GM12878 (cell line): Measurements from ENCODE around the gene SRPRB. TPM values are rescaled to one million over a fixed set of nuclear protein-coding genes. Genes with fewer than 3 reads are reported as not detected.

ENCODE experiments used
- ATAC-seq: fragments of 200-7000 bp; cut with Tn5 transposase; 3 replicates; pipeline ENCODE4 v1.9.1; 2020; ENCODE audit warnings: mild to moderate bottlenecking, moderate library complexity
- BruUV-seq: library from RNA; stranded (reverse); fragments of 400-500 nt; replicated peaks from 2 replicates; lab custom pipeline; 2021; lab: Mats Ljungman, UMichigan
- CTCF ChIA-PET: fragments of 300-600 bp; sonication (Branson Sonifier 250); formaldehyde crosslinking; extraction: SDS; loops from one replicate; lab custom pipeline; 2021; ENCODE audit warnings: inconsistent platforms; lab: Yijun Ruan, JAX
- POLR2A ChIA-PET: fragments of 350-600 bp; formaldehyde crosslinking; extraction: SDS; loops from one replicate; lab custom pipeline; 2021; ENCODE audit warnings: inconsistent platforms; lab: Charles Lee
- RAD21 ChIA-PET: fragments of 300-600 bp; sonication (Branson Sonifier 250); formaldehyde crosslinking; loops from one replicate; lab custom pipeline; 2023; ENCODE audit warnings: antibody characterized with exemption; ENCODE audit not compliant: unreplicated experiment; lab: Charles Lee
- SMC1A ChIA-PET: fragments of 300-600 bp; sonication (Branson Sonifier 250); formaldehyde crosslinking; loops from one replicate; lab custom pipeline; 2023; ENCODE audit not compliant: unreplicated experiment, uncharacterized antibody; lab: Charles Lee
- DNase-seq: peaks from one replicate; pipeline ENCODE4 v3.0.0-alpha.2; 2011; ENCODE audit warnings: low read depth, low spot score
- FAIRE-seq: peaks from 3 replicates; lab custom pipeline; 2011; peaks lifted over from hg19 to GRCh38; lab: Jason Lieb, UNC
- H2AFZ ChIP-seq: 2 replicates; pipeline ENCODE4 v1.6.0; 2011; ENCODE audit warnings: low read depth, low read length, control low read depth; ENCODE audit not compliant: control insufficient read depth
- H3K27ac ChIP-seq: 2 replicates; pipeline ENCODE4 v1.5.1; 2011; ENCODE audit warnings: control low read depth; ENCODE audit not compliant: control insufficient read depth, insufficient read depth
- H3K27me3 ChIP-seq, 2 experiments: replicated peaks in 1 of 2; 2 replicates each; pipeline versions ENCODE4 v1.6.0 to v1.6.1; 2011; ENCODE audit warnings: low read length in 1 of 2; ENCODE audit not compliant: control insufficient read depth in 2 of 2, insufficient read depth in 2 of 2
- H3K36me3 ChIP-seq, 2 experiments: 2 replicates each; pipeline ENCODE4 v1.5.1; 2011; ENCODE audit warnings: low read length in 1 of 2; ENCODE audit not compliant: control insufficient read depth in 2 of 2, insufficient read depth in 2 of 2
- H3K4me1 ChIP-seq: 2 replicates; pipeline ENCODE4 v1.6.1; 2011; ENCODE audit warnings: mild to moderate bottlenecking, low read length, moderate library complexity, mixed read lengths; ENCODE audit not compliant: control insufficient read depth, insufficient read depth
- H3K4me2 ChIP-seq: 2 replicates; pipeline ENCODE4 v1.6.0; 2011; ENCODE audit warnings: control low read depth; ENCODE audit not compliant: control insufficient read depth, insufficient read depth
- H3K4me3 ChIP-seq: fragments of 200-600 bp; sonication (generic); 2 replicates; pipeline ENCODE4 v1.5.1; 2016
- H3K79me2 ChIP-seq: 2 replicates; pipeline ENCODE4 v1.6.0; 2011; ENCODE audit warnings: low read length; ENCODE audit not compliant: control insufficient read depth, insufficient read depth
- H3K9ac ChIP-seq: 2 replicates; pipeline ENCODE4 v1.8.0; 2011; ENCODE audit warnings: low read length, control low read depth, mixed read lengths; ENCODE audit not compliant: control insufficient read depth, insufficient read depth
- H3K9me3 ChIP-seq: replicated peaks from 3 replicates; pipeline ENCODE4 v1.5.1; 2011; ENCODE audit warnings: mild to moderate bottlenecking, low read length; ENCODE audit not compliant: control insufficient read depth, insufficient read depth
- H4K20me1 ChIP-seq: 2 replicates; pipeline ENCODE4 v1.6.0; 2011; ENCODE audit not compliant: control insufficient read depth, insufficient read depth
- BHLHE40 ChIP-seq, 2 experiments: fragments of 450-650 bp in 1 of 2; IDR thresholded peaks; 2 replicates each; pipeline ENCODE4 v1.6.1; 2011 to 2017; ENCODE audit warnings: low read depth in 2 of 2, borderline replicate concordance in 1 of 2, improper control_type of control experiment in 1 of 2, low read length in 1 of 2, mild to moderate bottlenecking in 1 of 2
- CHD1 ChIP-seq: IDR thresholded peaks from 2 replicates; pipeline ENCODE4 v1.6.1; 2012; ENCODE audit warnings: low read depth, low read length, improper control_type of control experiment
- HCFC1 ChIP-seq: fragments of 150-350 bp; IDR thresholded peaks from 2 replicates; pipeline ENCODE4 v1.6.1; 2014; ENCODE audit warnings: low read length
- KLF5 ChIP-seq: fragments of 450-650 bp; IDR thresholded peaks from 2 replicates; pipeline ENCODE4 v1.6.1; 2014; ENCODE audit warnings: mild to moderate bottlenecking; ENCODE audit not compliant: partially characterized antibody
- NR2F1 ChIP-seq: fragments of 450-650 bp; conservative IDR thresholded peaks from 2 replicates; pipeline ENCODE4 v1.6.1; 2017; ENCODE audit warnings: mild to moderate bottlenecking
- RCOR1 ChIP-seq: conservative IDR thresholded peaks from 2 replicates; pipeline ENCODE4 v1.6.1; 2012; ENCODE audit warnings: low read depth, low read length, improper control_type of control experiment
- ZNF384 ChIP-seq: IDR thresholded peaks from 2 replicates; pipeline ENCODE4 v1.6.1; 2012; ENCODE audit warnings: low read depth, mild to moderate bottlenecking, low read length, improper control_type of control experiment, borderline replicate concordance
- WGBS: methylation state at CpG from one replicate; pipeline ENCODE4 v1.1.6; 2016; ENCODE audit warnings: low lambda C conversion rate; ENCODE audit not compliant: insufficient replicate concordance, insufficient coverage; ENCODE audit errors: missing lambda C conversion rate; 5-methylcytosine and 5-hydroxymethylcytosine counted together
- in situ Hi-C: fragments of 300-500 bp; cut with MboI; formaldehyde crosslinking; loops from 9 replicates; pipeline ENCODE4 v1.14.3; 2018; ENCODE audit warnings: mixed read lengths
- intact Hi-C: fragments of 100-400 bp; cut with micrococcal nuclease; formaldehyde crosslinking; loops from one replicate; pipeline ENCODE4 v1.14.2; 2022; ENCODE audit not compliant: unreplicated experiment
- polyA plus RNA-seq, 11 experiments: library from polyadenylated mRNA; depleted of rRNA in 4 of 11; unstranded in 6 of 11; stranded (reverse) in 5 of 11; fragments of >200 nt; fragmentation: Nextera tagmentation in 4 of 11; fragmentation: Illumina TruSeq in 1 of 11; extraction: Ambion mirVana in 4 of 11; extraction: Trizol in 1 of 11; gene quantifications; 1 replicate in 1 of 11; 2 replicates in 10 of 11; pipeline versions ENCODE4 v1.2.1 to v1.2.3, GENCODE V29; 2011 to 2016; ENCODE audit warnings: inconsistent platforms in 2 of 11, missing spikeins in 2 of 11, low read depth in 1 of 11
- total RNA-seq, 4 experiments: library from RNA; depleted of rRNA in 3 of 4; stranded (reverse); fragments of >200 nt in 3 of 4; fragmentation: Illumina TruSeq in 1 of 4; extraction: Trizol in 1 of 4; gene quantifications; 2 replicates each; pipeline versions ENCODE4 v1.2.1 to v1.2.3, GENCODE V29; 2013 to 2021
- TF ChIP-seq, protein P1 (sequence below): IDR thresholded peaks from 2 replicates; pipeline ENCODE4 v1.6.1; 2012; ENCODE audit warnings: mild to moderate bottlenecking, low read depth, low read length
- TF ChIP-seq, protein P2 (sequence below): IDR thresholded peaks from 2 replicates; pipeline ENCODE4 v1.6.1; 2012; ENCODE audit warnings: low read depth, low read length, improper control_type of control experiment

SRPRB gene
- total and polyA plus RNA-seq, 10 of the 15 experiments (the other 5 are each of a cell fraction or from before 2014, with no cell fraction given), result 30.6 to 107 (median 46.6) TPM

DNA sequence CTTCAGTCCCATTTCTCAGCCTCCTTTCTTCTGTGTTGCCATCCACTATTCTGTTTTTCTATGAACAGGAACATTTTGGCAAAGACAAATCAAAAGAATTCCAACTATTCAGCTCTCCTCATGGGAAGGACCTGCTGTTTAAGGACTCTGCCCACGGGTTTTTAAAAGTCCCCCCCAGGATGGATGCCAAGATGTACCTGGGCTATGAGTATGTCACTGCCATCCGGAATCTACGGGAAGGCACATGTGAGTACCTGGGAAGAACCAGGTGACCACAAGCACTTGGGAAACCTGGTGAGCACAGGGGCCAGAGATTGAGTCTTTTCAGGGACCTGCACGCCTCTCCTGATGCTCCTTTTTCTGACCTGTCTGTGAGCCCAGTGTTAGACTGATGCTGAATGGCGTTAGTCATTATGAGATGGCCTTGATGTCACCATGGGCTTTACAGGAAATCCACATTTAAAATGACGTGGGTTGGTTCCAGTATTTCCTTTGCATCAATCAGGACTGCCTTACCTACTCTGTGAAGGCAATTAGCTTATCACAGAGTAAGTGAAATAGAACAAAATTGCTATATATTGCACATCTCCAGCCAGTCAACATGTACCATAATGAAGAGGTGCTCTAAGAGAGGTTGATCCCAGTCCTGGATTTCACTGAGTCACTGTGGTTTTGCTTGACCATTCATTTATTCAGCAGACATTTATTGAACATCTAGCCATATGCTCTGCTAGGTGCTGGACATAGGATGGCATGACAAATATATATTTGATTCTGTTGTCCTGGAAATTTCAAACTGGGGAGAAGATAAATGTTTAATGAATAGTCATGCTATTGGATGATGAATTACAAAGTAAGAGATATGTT is 47.7 kb upstream of the SRPRB start (continued):
- TF ChIP-seq, protein P1, sequence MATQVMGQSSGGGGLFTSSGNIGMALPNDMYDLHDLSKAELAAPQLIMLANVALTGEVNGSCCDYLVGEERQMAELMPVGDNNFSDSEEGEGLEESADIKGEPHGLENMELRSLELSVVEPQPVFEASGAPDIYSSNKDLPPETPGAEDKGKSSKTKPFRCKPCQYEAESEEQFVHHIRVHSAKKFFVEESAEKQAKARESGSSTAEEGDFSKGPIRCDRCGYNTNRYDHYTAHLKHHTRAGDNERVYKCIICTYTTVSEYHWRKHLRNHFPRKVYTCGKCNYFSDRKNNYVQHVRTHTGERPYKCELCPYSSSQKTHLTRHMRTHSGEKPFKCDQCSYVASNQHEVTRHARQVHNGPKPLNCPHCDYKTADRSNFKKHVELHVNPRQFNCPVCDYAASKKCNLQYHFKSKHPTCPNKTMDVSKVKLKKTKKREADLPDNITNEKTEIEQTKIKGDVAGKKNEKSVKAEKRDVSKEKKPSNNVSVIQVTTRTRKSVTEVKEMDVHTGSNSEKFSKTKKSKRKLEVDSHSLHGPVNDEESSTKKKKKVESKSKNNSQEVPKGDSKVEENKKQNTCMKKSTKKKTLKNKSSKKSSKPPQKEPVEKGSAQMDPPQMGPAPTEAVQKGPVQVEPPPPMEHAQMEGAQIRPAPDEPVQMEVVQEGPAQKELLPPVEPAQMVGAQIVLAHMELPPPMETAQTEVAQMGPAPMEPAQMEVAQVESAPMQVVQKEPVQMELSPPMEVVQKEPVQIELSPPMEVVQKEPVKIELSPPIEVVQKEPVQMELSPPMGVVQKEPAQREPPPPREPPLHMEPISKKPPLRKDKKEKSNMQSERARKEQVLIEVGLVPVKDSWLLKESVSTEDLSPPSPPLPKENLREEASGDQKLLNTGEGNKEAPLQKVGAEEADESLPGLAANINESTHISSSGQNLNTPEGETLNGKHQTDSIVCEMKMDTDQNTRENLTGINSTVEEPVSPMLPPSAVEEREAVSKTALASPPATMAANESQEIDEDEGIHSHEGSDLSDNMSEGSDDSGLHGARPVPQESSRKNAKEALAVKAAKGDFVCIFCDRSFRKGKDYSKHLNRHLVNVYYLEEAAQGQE, result no peak
- no peak for TF ChIP-seq RCOR1
- TF ChIP-seq HCFC1, result no peak
- TF ChIP-seq ZNF384, result no peak
- TF ChIP-seq, all 136 proteins: peak for 0

DNA sequence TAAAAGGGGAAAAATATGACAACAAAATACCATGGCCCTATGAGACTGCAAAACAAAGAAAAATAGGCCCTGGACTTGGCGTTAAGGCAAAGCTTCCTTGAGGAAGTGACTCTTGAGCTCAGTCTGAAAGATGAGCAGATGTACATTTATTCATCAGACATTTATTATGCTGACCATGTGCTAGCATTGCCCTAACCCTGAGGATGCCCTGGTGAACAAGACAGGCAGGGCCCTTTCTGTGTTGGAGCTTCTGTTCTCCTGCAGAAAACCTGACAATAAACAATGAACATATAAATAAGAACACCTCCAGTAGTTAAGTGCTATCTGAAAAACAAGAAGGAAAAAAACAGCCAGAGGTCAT is 47.1 kb upstream of the SRPRB start:
- no peaks in the 10 kb centered on the region for H3K79me2 ChIP-seq
- POLR2A ChIA-PET, result no interaction called here

More for the DNA sequence above, 47.1 kb upstream of the SRPRB start:
- Histone ChIP-seq H3K9me3 (no peaks in the 10 kb centered on the region), H2AFZ (no peak overlapping the region), H3K36me3 (no peaks in the 10 kb centered on the region), H3K27me3 (peaks cover 2 to 6% of the 10 kb centered on the region in 2 experiments; a peak in 3 of 4 replicates), H3K4me1 (no peaks in the 10 kb centered on the region), H3K9ac (no peak overlapping the region)
- 50% methylated on average over 1 of the region's 1 CpG for WGBS
- intact Hi-C loops, result no loop called here
- RAD21 ChIA-PET, result no interaction called here
- FAIRE-seq, result no peak
- in situ Hi-C loops, result no loop called here
- no TSS peak for BruUV-seq
- TF ChIP-seq BHLHE40 (IDR thresholded peaks at IDR 0.05; ENCODE audit: borderline replicate concordance in 1 of 2, low read depth in 2 of 2, low read length in 1 of 2), result no peak
- no peak for TF ChIP-seq NR2F1
- TF ChIP-seq CHD1, result no peak
- TF ChIP-seq KLF5, result no peak
- TF ChIP-seq, protein P2, sequence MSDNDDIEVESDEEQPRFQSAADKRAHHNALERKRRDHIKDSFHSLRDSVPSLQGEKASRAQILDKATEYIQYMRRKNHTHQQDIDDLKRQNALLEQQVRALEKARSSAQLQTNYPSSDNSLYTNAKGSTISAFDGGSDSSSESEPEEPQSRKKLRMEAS, result no peak
- TF ChIP-seq, all 136 proteins: peak for 0
- ChIA-PET CTCF (no interaction called here), SMC1A (no interaction called here)
- DNase-seq, result no peak
- Histone ChIP-seq H4K20me1 (no peaks in the 10 kb centered on the region), H3K4me3 (no peak overlapping the region), H3K27ac (no peak overlapping the region), H3K4me2 (no peak overlapping the region)
- no peak for ATAC-seq
